H9 (cell line): ENCODE results near the gene TRIM56. TPM values are rescaled to one million over a fixed set of nuclear protein-coding genes. Genes with fewer than 3 reads are reported as not detected.
"Not testable (repeated sequence)": the region's sequence is repeated elsewhere in the genome, so short reads cannot be mapped to it uniquely, and the experiment has no call there.

Experiments used
- DNase-seq: peaks from one replicate; pipeline ENCODE4 v3.0.0-alpha.2; 2017
- H2AFZ ChIP-seq: one replicate; pipeline ENCODE4 v1.6.1; 2013; ENCODE audit warnings: mild to moderate bottlenecking, low read length, control low read depth, moderate library complexity
- H2AK5ac ChIP-seq: 2 replicates; pipeline ENCODE4 v1.6.1; 2013; ENCODE audit warnings: low read length, control low read depth, mixed read lengths; ENCODE audit not compliant: insufficient read length
- H2BK120ac ChIP-seq: one replicate; pipeline ENCODE4 v1.6.1; 2013; ENCODE audit warnings: low read depth, mild to moderate bottlenecking, low read length, control low read depth, inconsistent platforms; ENCODE audit not compliant: poor library complexity, severe bottlenecking
- H2BK12ac ChIP-seq: 2 replicates; pipeline ENCODE4 v1.6.1; 2013; ENCODE audit warnings: low read length, control low read depth, mixed read lengths, low read depth; ENCODE audit not compliant: insufficient read length
- H2BK15ac ChIP-seq: 2 replicates; pipeline ENCODE4 v1.6.1; 2013; ENCODE audit warnings: low read depth, low read length, control low read depth
- H2BK20ac ChIP-seq: one replicate; pipeline ENCODE4 v1.6.1; 2013; ENCODE audit warnings: low read depth, mild to moderate bottlenecking, low read length, control low read depth, inconsistent platforms; ENCODE audit not compliant: poor library complexity, severe bottlenecking
- H2BK5ac ChIP-seq: 2 replicates; pipeline ENCODE4 v1.6.1; 2013; ENCODE audit warnings: low read length, control low read depth, mixed read lengths; ENCODE audit not compliant: insufficient read length
- H3K14ac ChIP-seq: 2 replicates; pipeline ENCODE4 v1.6.1; 2013; ENCODE audit warnings: low read length, control low read depth; ENCODE audit not compliant: insufficient read depth
- H3K18ac ChIP-seq: 2 replicates; pipeline ENCODE4 v1.6.1; 2013; ENCODE audit warnings: low read depth, mild to moderate bottlenecking, mixed read lengths, low read length, control low read depth; ENCODE audit not compliant: insufficient read length
- H3K23ac ChIP-seq: 2 replicates; pipeline ENCODE4 v1.6.1; 2013; ENCODE audit warnings: low read length, control low read depth, mixed read lengths, low read depth; ENCODE audit not compliant: insufficient read length
- H3K23me2 ChIP-seq: 2 replicates; pipeline ENCODE4 v1.6.1; 2013; ENCODE audit warnings: low read depth, mild to moderate bottlenecking, mixed read lengths, low read length, control low read depth; ENCODE audit not compliant: insufficient read length, poor library complexity, severe bottlenecking
- H3K27ac ChIP-seq: 2 replicates; pipeline ENCODE4 v1.5.1; 2013; ENCODE audit warnings: low read length, control low read depth, mixed read lengths, low read depth; ENCODE audit not compliant: insufficient read length
- H3K27me3 ChIP-seq: 2 replicates; pipeline ENCODE4 v1.6.1; 2013; ENCODE audit warnings: low read length, control low read depth, inconsistent platforms; ENCODE audit not compliant: insufficient read depth
- H3K4ac ChIP-seq: 2 replicates; pipeline ENCODE4 v1.6.1; 2013; ENCODE audit warnings: low read depth, mild to moderate bottlenecking, control low read depth, inconsistent platforms, low read length, moderate library complexity
- H3K4me1 ChIP-seq: 2 replicates; pipeline ENCODE4 v1.6.1; 2013; ENCODE audit warnings: low read length, control low read depth, inconsistent platforms; ENCODE audit not compliant: insufficient read depth
- H3K4me2 ChIP-seq: 2 replicates; pipeline ENCODE4 v1.6.1; 2013; ENCODE audit warnings: low read length, control low read depth, mixed read lengths; ENCODE audit not compliant: insufficient read length, insufficient read depth
- H3K56ac ChIP-seq: 2 replicates; pipeline ENCODE4 v1.6.1; 2013; ENCODE audit warnings: low read depth, mild to moderate bottlenecking, mixed read lengths, low read length, control low read depth; ENCODE audit not compliant: insufficient read length
- H3K79me1 ChIP-seq: 2 replicates; pipeline ENCODE4 v1.6.1; 2013; ENCODE audit warnings: low read depth, mild to moderate bottlenecking, moderate library complexity, low read length, control low read depth, inconsistent platforms; ENCODE audit not compliant: insufficient read depth, poor library complexity, severe bottlenecking
- H3K79me2 ChIP-seq: 2 replicates; pipeline ENCODE4 v1.6.1; 2013; ENCODE audit warnings: low read length, control low read depth, inconsistent platforms; ENCODE audit not compliant: insufficient read depth
- H3K9ac ChIP-seq: 2 replicates; pipeline ENCODE4 v1.6.1; 2013; ENCODE audit warnings: low read length, control low read depth, mixed read lengths; ENCODE audit not compliant: insufficient read length; ENCODE audit errors: extremely low read depth
- H3K9me3 ChIP-seq: one replicate; pipeline ENCODE4 v1.6.1; 2013; ENCODE audit warnings: low read depth, low read length, inconsistent platforms; ENCODE audit not compliant: control insufficient read depth
- H3T11ph ChIP-seq: one replicate; pipeline ENCODE4 v1.6.1; 2013; ENCODE audit warnings: mild to moderate bottlenecking, low read length, control low read depth, inconsistent platforms
- H4K20me1 ChIP-seq: one replicate; pipeline ENCODE4 v1.6.1; 2013; ENCODE audit not compliant: control insufficient read depth, insufficient read length, insufficient read depth
- H4K5ac ChIP-seq: 2 replicates; pipeline ENCODE4 v1.6.1; 2013; ENCODE audit warnings: low read depth, mild to moderate bottlenecking, mixed read lengths, low read length, control low read depth; ENCODE audit not compliant: insufficient read length
- H4K8ac ChIP-seq: replicated peaks from 2 replicates; pipeline ENCODE4 v1.6.1; 2013; ENCODE audit warnings: low read length, control low read depth, mixed read lengths, low read depth; ENCODE audit not compliant: insufficient read length
- H4K91ac ChIP-seq: 2 replicates; pipeline ENCODE4 v1.6.1; 2013; ENCODE audit warnings: low read depth, mild to moderate bottlenecking, moderate library complexity, mixed read lengths, low read length, control low read depth; ENCODE audit not compliant: insufficient read length
- H3K27ac Mint-ChIP-seq, 3 experiments: 2 replicates in 2 of 3; 3 replicates in 1 of 3; pipeline ENCODE4 v1.8.0; 2020 to 2021; ENCODE audit warnings: mixed read lengths in 3 of 3, mild to moderate bottlenecking in 1 of 3, moderate library complexity in 1 of 3
- H3K27me3 Mint-ChIP-seq: 2 replicates; pipeline ENCODE4 v1.8.0; 2021; ENCODE audit warnings: low read depth, mild to moderate bottlenecking, moderate library complexity, mixed read lengths
- H3K36me3 Mint-ChIP-seq, 3 experiments: 2 replicates in 2 of 3; 3 replicates in 1 of 3; pipeline ENCODE4 v1.8.0; 2020 to 2021; ENCODE audit warnings: low read depth in 3 of 3, mixed read lengths in 3 of 3; ENCODE audit not compliant: insufficient read depth in 1 of 3
- H3K4me1 Mint-ChIP-seq, 2 experiments: 2 replicates each; pipeline ENCODE4 v1.8.0; 2020; ENCODE audit warnings: mixed read lengths in 2 of 2
- H3K4me3 Mint-ChIP-seq, 2 experiments: 2 replicates in 1 of 2; 3 replicates in 1 of 2; pipeline ENCODE4 v1.8.0; 2020 to 2021; ENCODE audit warnings: mild to moderate bottlenecking in 2 of 2, mixed read lengths in 2 of 2, moderate library complexity in 1 of 2
- H3K9me3 Mint-ChIP-seq, 2 experiments: 2 replicates in 1 of 2; 3 replicates in 1 of 2; pipeline ENCODE4 v1.8.0; 2020; ENCODE audit warnings: mild to moderate bottlenecking in 2 of 2, mixed read lengths in 2 of 2, moderate library complexity in 1 of 2
- CTCF ChIP-seq: fragments of 200-600 bp; sonication (generic); conservative IDR thresholded peaks from 3 replicates; pipeline ENCODE4 v1.8.0; 2021; ENCODE audit warnings: antibody characterized with exemption, mild to moderate bottlenecking
- WGBS: extraction: QIAGEN DNeasy Blood & Tissue Kit; methylation state at CpG from one replicate; pipeline ENCODE4 v1.1.7; 2013; ENCODE audit warnings: missing lambda C conversion rate, low lambda C conversion rate, mixed read lengths; ENCODE audit not compliant: insufficient read length; ENCODE audit errors: extremely low coverage; 5-methylcytosine and 5-hydroxymethylcytosine counted together
- total RNA-seq: library from RNA; stranded (reverse); gene quantifications from 2 replicates; pipeline ENCODE4 v1.2.1, GENCODE V29; 2021

The TRIM56 gene
- total RNA-seq, 1 experiment from 2014 or later: 21.8 TPM

DNA sequence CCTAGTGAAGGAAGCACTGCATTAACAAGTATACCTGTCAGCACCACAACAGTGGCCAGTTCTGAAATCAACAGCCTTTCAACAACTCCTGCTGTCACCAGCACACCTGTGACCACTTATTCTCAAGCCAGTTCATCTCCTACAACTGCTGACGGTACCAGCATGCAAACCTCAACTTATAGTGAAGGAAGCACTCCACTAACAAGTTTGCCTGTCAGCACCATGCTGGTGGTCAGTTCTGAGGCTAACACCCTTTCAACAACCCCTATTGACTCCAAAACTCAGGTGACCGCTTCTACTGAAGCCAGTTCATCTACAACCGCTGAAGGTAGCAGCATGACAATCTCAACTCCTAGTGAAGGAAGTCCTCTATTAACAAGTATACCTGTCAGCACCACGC lies 49.3 kb upstream of the TRIM56 start:
- H3K9ac ChIP-seq: no peak overlapping the region
- H3K4me1 ChIP-seq: no peaks in the 10 kb centered on the region
- no peak overlapping the region for H3K27ac Mint-ChIP-seq
- H3K14ac ChIP-seq: no peak overlapping the region
- no peak overlapping the region for H3T11ph ChIP-seq
- DNase-seq: no peak
- H3K79me1 ChIP-seq: no peaks in the 10 kb centered on the region
- TF ChIP-seq CTCF: no peak
- 0 out of 4 replicates have a peak, but pooled peaks cover 3% of the 10 kb centered on the region in 2 experiments for H3K4me1 Mint-ChIP-seq
- H3K23me2 ChIP-seq: no peaks in the 10 kb centered on the region
- no peak overlapping the region for H2AFZ ChIP-seq
- H3K27ac ChIP-seq: no peak overlapping the region
- H3K79me2 ChIP-seq: no peaks in the 10 kb centered on the region
- no peak overlapping the region for H2BK120ac ChIP-seq
- H3K27me3 ChIP-seq: no peaks in the 10 kb centered on the region; the same call in 1 of the 2 replicates
- H2AK5ac ChIP-seq: no peak overlapping the region
- H3K4me3 Mint-ChIP-seq: no peak overlapping the region
- H3K27me3 Mint-ChIP-seq: peaks cover 2% of the 10 kb centered on the region; the same call in 1 of the 2 replicates
- H3K36me3 Mint-ChIP-seq: no peaks in the 10 kb centered on the region
- no CpG with 5 or more reads among the region's 4 CpGs for WGBS
- no peak overlapping the region for H4K8ac ChIP-seq
- no peak overlapping the region for H3K18ac ChIP-seq
- H2BK20ac ChIP-seq: no peak overlapping the region
- H2BK12ac ChIP-seq: no peak overlapping the region
- H4K91ac ChIP-seq: no peak overlapping the region
- no peak overlapping the region for H3K56ac ChIP-seq
- no peak overlapping the region for H3K4ac ChIP-seq
- no peak overlapping the region for H4K5ac ChIP-seq
- no peak overlapping the region for H3K4me2 ChIP-seq
- H3K9me3 ChIP-seq: no peaks in the 10 kb centered on the region
- peaks cover 4% of the 10 kb centered on the region in 2 experiments; a peak in 1 of 5 replicates for H3K9me3 Mint-ChIP-seq
- H3K23ac ChIP-seq: no peak overlapping the region
- H4K20me1 ChIP-seq: no peaks in the 10 kb centered on the region
- no peak overlapping the region for H2BK5ac ChIP-seq
- no peak overlapping the region for H2BK15ac ChIP-seq

GRCh38 chr7:101041283-101041682 lies 44.0 kb upstream of the TRIM56 start:
- not testable (repeated sequence) for H3K4ac ChIP-seq, H2BK20ac ChIP-seq, H3K14ac ChIP-seq, H3K27me3 ChIP-seq, H3K23me2 ChIP-seq, H3K9me3 ChIP-seq, H2BK15ac ChIP-seq, H4K91ac ChIP-seq, H3K79me1 ChIP-seq, DNase-seq, H2BK120ac ChIP-seq, H3K36me3 Mint-ChIP-seq, H3T11ph ChIP-seq, H3K9ac ChIP-seq, H3K56ac ChIP-seq, H2BK5ac ChIP-seq, H4K8ac ChIP-seq, H2AK5ac ChIP-seq, H3K4me2 ChIP-seq, H4K20me1 ChIP-seq, H3K4me3 Mint-ChIP-seq, H2AFZ ChIP-seq, H3K23ac ChIP-seq, H4K5ac ChIP-seq, H3K18ac ChIP-seq, H3K79me2 ChIP-seq, H3K27ac ChIP-seq, H2BK12ac ChIP-seq, H3K9me3 Mint-ChIP-seq, H3K27ac Mint-ChIP-seq, H3K4me1 Mint-ChIP-seq, H3K4me1 ChIP-seq
- no CpG with 5 or more reads among the region's 6 CpGs for WGBS
- peaks cover 12% of the 10 kb centered on the region for H3K27me3 Mint-ChIP-seq
